Bone marrow (tissue), 2 donors: Measurements from ENCODE around the gene ZNF284.
"Not testable (repeated sequence)": the region's sequence is repeated elsewhere in the genome, so short reads cannot be mapped to it uniquely, and the experiment has no call there.

Experiments
- DNase-seq, 2 donors: peaks; one replicate each; lab custom pipeline; 2025; lab: John Stamatoyannopoulos, UW

Gene ZNF284

GRCh38 chr19:44111910-44112463, 40.0 kb downstream of the ZNF284 start:
- DNase-seq = no peak

GRCh38 chr19:44112802-44113137, 40.8 kb downstream of the ZNF284 start:
- DNase-seq = no peak

GRCh38 chr19:44113138-44113783, 41.3 kb downstream of the ZNF284 start, which contains the start of gene ZNF225:
Gene ZNF225 (plus strand): TSS chr19:44113399. CDS start chr19:44115828, 2,429 bp downstream.
- DNase-seq = peak; percentile 60 to 94

- DNase-seq = no peak
Observed at GRCh38 chr19:44113784-44114390, 41.9 kb downstream of the ZNF284 start.

- DNase-seq = not testable (repeated sequence)
Observed at GRCh38 chr19:44121162-44121561, 49.2 kb downstream of the ZNF284 start.

GRCh38 chr19:44131955-44132354, 60.0 kb downstream of the ZNF284 start:
- DNase-seq = no peak
